GM21367 (cell line): ENCODE measurements around the gene GALR1.
"Not testable (repeated sequence)": the region's sequence is repeated elsewhere in the genome, so short reads cannot be mapped to it uniquely, and the experiment has no call there.

ENCODE experiments used
- ATAC-seq: cut with Tn5 transposase; IDR thresholded peaks from one replicate; pipeline ENCODE4 v1.9.1; 2021; ENCODE audit not compliant: unreplicated experiment

GALR1 gene

GRCh38 chr18:77250501-77250925 lies 865 bp downstream of the GALR1 start:
- ATAC-seq, result no peak

DNA sequence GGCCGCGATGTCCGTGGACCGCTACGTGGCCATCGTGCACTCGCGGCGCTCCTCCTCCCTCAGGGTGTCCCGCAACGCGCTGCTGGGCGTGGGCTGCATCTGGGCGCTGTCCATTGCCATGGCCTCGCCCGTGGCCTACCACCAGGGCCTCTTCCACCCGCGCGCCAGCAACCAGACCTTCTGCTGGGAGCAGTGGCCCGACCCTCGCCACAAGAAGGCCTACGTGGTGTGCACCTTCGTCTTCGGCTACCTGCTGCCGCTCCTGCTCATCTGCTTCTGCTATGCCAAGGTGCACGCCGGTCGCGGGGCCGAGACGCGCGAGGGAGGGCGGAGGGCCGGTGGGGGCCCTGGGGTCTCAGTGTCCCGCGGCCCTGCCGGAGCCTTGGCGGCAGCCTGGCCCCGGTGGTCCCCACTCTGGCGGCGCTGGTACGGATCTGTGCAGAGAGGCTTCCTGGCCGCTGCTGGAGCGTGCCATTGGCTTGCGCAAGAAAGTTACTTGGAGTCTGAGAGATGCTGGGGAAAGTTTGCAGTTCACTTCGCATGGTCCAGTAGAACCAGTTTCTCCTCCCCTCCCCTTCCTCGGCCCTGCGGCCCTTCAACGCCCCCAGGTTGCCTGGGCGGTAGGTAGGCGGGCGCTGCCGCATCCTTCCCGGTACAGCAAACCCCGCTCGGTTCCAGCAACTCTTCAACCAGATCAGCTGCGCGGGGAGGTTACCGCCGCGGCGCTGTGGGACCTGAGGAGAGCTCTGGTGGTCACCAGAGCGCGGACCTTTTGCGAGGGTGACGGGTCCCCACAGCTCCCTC lies 1.5 kb downstream of the GALR1 start:
- ATAC-seq, result no peak

GRCh38 chr18:77251730-77252050 lies 2.0 kb downstream of the GALR1 start:
- ATAC-seq, result no peak

- no peak for ATAC-seq
Measured at GRCh38 chr18:77254711-77255405, 5.2 kb downstream of the GALR1 start.

DNA sequence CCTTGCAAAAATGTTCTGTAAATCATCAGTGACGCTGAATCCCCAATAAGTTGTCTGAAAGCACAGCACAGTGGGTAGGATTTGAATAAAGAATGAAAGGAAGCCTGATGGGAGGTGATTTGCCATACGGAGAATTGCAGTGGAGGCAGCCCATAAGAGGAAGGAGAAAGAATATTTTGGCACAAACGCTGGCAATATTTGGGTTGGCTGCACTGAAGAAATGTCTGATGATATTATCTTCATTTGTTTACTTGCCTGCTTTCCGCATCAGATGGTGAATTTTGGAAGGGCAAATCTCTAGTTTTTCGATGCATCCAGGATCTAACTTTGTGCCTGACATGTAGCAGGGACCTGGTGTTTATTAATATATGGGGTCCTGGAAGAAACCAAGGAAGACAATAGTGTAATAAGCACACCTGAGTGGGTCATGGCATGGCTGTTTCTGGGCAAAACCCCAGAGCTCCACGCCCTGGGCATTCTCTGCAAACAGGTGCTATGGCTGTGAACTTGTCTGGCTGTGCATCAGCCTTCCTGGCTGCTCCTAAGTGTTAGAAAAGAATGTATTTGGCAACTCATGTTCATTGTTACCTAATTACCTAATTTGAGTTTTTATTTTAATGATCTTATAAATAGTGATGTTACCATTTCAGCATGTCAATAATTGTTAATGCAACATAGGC lies 5.9 kb downstream of the GALR1 start:
- ATAC-seq, result no peak

GRCh38 chr18:77262643-77263465 lies 13.2 kb downstream of the GALR1 start:
- ATAC-seq, result no peak

- no peak for ATAC-seq
Measured at GRCh38 chr18:77263466-77263763, 13.8 kb downstream of the GALR1 start.

DNA sequence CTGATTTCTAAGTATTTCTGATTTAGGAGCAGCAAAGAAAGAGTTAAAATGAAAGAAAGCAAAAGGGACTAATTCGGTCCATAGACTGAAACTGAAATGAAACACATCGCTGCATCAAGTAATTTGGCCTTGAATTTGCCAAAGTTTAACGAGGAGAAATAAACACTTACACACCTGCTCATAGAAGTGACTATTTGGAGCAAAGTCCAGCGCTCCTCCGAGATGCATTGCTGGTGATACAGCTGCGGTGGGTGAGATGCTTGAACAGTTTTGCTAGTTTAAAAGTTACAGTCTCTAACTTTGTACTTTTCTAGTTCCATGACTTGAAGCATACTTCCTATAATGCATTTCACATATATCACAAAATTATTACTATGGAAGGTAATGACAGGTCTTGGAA lies 18.3 kb downstream of the GALR1 start:
- no peak for ATAC-seq

DNA sequence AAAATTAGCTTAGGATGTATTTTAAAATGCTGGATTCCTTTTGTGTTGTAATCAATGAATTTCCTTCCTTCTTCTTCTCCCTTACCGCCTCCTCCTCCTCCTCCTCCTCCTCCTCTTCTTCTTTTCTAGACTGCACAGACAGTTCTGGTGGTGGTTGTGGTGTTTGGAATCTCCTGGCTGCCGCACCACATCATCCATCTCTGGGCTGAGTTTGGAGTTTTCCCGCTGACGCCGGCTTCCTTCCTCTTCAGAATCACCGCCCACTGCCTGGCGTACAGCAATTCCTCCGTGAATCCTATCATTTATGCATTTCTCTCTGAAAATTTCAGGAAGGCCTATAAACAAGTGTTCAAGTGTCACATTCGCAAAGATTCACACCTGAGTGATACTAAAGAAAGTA lies 18.8 kb downstream of the GALR1 start:
- ATAC-seq, result no peak

- no peak for ATAC-seq
Measured at GRCh38 chr18:77271576-77272481, 22.2 kb downstream of the GALR1 start.

DNA sequence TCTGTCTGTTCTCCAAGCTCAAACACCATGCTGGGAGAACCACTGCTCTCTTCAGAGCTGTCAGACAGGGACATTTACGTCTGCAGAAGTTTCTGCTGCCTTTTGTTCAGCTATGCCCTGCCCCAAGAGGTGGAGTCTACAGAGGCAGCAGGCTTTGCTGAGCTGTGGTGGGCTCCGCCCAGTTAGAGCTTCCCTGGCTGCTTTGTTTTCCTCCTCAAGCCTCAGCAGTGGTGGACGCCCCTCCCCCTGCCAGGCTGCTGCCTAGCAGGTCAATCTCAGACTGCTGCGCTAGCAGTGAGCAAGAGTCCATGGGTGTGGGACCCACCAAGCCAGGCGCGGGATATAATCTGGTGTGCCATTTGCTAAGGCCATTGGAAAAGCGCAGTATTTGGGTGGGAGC lies 41.2 kb downstream of the GALR1 start:
- not testable (repeated sequence) for ATAC-seq

GRCh38 chr18:77298172-77298571 lies 48.5 kb downstream of the GALR1 start:
- ATAC-seq, result no peak

DNA sequence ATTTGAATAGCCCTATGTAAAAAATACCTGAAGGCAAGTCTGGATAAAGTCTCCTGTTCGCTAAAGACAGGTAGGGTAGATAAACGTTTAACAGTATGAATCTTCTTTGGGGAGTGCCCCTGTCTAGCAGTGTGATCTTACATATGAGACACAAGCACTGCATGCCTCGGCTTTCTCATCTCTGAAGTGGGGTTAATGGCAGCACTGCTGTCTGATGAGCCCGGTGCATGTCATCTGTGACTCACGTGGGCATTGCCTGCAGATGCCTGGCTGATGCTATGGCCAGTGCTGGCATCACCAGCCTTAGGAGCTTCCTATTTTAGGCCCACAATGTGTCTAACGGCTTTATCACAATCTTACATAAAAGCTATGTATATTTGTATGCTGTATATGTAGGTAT lies 50.1 kb downstream of the GALR1 start:
- ATAC-seq, result no peak

- no peak for ATAC-seq
Measured at GRCh38 chr18:77300579-77300978, 50.9 kb downstream of the GALR1 start.

DNA sequence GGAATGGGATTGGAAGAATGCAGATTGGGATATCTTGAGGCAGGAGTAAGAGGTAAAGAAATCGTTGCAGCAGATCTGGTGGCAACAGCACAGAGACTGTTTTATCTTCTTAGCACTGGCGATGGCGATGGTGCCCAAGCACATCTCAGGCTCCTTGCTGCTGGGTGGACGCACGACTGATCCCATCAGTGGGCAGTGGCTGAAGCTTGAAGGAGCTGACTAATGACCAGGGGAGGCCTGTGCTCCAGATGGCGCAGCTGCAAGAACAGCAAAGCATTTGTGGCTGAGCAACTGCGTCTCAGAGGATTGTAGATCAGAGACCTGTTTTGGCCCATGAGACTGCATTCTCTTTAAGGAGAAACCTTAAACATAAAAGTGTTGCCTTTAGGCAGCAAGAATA lies 54.6 kb downstream of the GALR1 start:
- ATAC-seq, result no peak

- ATAC-seq, result no peak
Measured at GRCh38 chr18:77305676-77306075, 56.0 kb downstream of the GALR1 start.

DNA sequence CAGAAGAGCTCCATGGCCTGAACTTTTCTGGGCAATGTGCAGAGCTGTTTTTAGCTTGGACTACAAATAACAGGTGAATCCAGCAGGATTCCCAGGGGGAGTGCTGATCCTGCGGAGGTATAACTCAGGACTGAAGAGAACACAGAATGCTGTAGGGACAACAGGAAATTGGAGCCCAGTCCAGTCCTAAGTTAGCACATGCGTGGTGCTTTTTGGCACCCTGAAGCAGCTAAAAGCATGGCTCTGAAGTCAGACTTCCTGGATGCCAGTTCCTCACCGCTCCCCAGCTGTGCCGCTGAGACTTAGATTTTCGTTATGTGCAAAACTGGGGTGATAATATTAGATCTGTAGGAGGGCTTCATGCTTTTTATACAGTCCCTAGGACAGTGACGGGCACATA lies 58.6 kb downstream of the GALR1 start:
- no peak for ATAC-seq

GRCh38 chr18:77314511-77314910 lies 64.9 kb downstream of the GALR1 start:
- no peak for ATAC-seq

- no peak for ATAC-seq
Measured at GRCh38 chr18:77314952-77315351, 65.3 kb downstream of the GALR1 start.

- ATAC-seq, result no peak
Measured at GRCh38 chr18:77316008-77316407, 66.4 kb downstream of the GALR1 start.
